A549 (cell line): ENCODE measurements around the gene GOLPH3. TPM values are rescaled to one million over a fixed set of nuclear protein-coding genes. Genes with fewer than 3 reads are reported as not detected.
"Not testable (repeated sequence)": the region's sequence is repeated elsewhere in the genome, so short reads cannot be mapped to it uniquely, and the experiment has no call there.

Experiments
- ATAC-seq, 2 experiments: fragments of 200-7000 bp in 1 of 2; fragments of >200 bp in 1 of 2; cut with Nextera tagmentation in 1 of 2; cut with Tn5 transposase in 1 of 2; 3 replicates each; pipeline versions ENCODE4 v1.8.0 to v1.9.1; 2018 to 2020; ENCODE audit warnings: mild to moderate bottlenecking in 1 of 2, moderate library complexity in 1 of 2
- CTCF ChIA-PET: fragments of 300-600 bp; sonication (Branson Sonifier 250); formaldehyde crosslinking; extraction: SDS; loops from one replicate; lab custom pipeline; 2021; ENCODE audit warnings: antibody characterized with exemption, inconsistent platforms; lab: Yijun Ruan, JAX
- POLR2A ChIA-PET: fragments of 350-600 bp; formaldehyde crosslinking; extraction: SDS; loops from one replicate; lab custom pipeline; 2021; ENCODE audit warnings: antibody characterized with exemption, inconsistent platforms; lab: Yijun Ruan, JAX
- DNase-seq, 2 experiments: peaks; one replicate each; pipeline versions ENCODE4 v3.0.0 to v3.0.0-alpha.2; 2011 to 2016; ENCODE audit warnings: low read depth in 1 of 2, low spot score in 1 of 2
- FAIRE-seq: peaks from 2 replicates; lab custom pipeline; 2011; peaks lifted over from hg19 to GRCh38; lab: Jason Lieb, UNC
- H3K27ac ChIP-seq, 2 experiments: fragments of >200 bp; sonication (Bioruptor Twin); formaldehyde crosslinking; 3 replicates each; pipeline ENCODE4 v1.5.1; 2016 to 2017
- H3K4me1 ChIP-seq: fragments of >200 bp; sonication (Bioruptor Twin); formaldehyde crosslinking; 3 replicates; pipeline ENCODE4 v1.6.1; 2016
- H3K4me2 ChIP-seq: fragments of >200 bp; sonication (Bioruptor Twin); formaldehyde crosslinking; 3 replicates; pipeline ENCODE4 v1.6.1; 2016
- H3K4me3 ChIP-seq: fragments of >200 bp; sonication (Bioruptor Twin); formaldehyde crosslinking; 3 replicates; pipeline ENCODE4 v1.5.1; 2016
- H3K9me3 ChIP-seq: fragments of >200 bp; sonication (Bioruptor Twin); formaldehyde crosslinking; 3 replicates; pipeline ENCODE4 v1.6.1; 2016
- CBX8 ChIP-seq: fragments of 200-600 bp; sonication (generic); IDR thresholded peaks from 2 replicates; pipeline ENCODE4 v1.6.1; 2016
- CEBPB ChIP-seq, 2 experiments: fragments of >200 bp in 1 of 2; sonication (Bioruptor Twin) in 1 of 2; formaldehyde crosslinking in 1 of 2; IDR thresholded peaks; 2 replicates each; pipeline ENCODE4 v1.6.1; 2012 to 2016
- EHMT2 ChIP-seq: fragments of 200-600 bp; sonication (generic); IDR thresholded peaks from 2 replicates; pipeline ENCODE4 v1.6.1; 2016; ENCODE audit warnings: antibody characterized with exemption, low read depth, mild to moderate bottlenecking, moderate library complexity
- ESRRA ChIP-seq: fragments of 150-350 bp; IDR thresholded peaks from 2 replicates; pipeline ENCODE4 v1.6.1; 2014; ENCODE audit warnings: mild to moderate bottlenecking, low read length, borderline replicate concordance
- GATA3 ChIP-seq: IDR thresholded peaks from 2 replicates; pipeline ENCODE4 v1.6.1; 2012; ENCODE audit warnings: borderline replicate concordance
- HOXB13 ChIP-seq: fragments of 250-450 bp; sonication (Bioruptor Pico); IDR thresholded peaks from 2 replicates; pipeline ENCODE4 v1.5.0; 2020; ENCODE audit warnings: low read depth, mild to moderate bottlenecking, moderate library complexity
- JUN ChIP-seq, 2 experiments: fragments of >200 bp; sonication (Bioruptor Twin); formaldehyde crosslinking; IDR thresholded peaks; 2 replicates in 1 of 2; 3 replicates in 1 of 2; pipeline ENCODE4 v1.6.1; 2016 to 2017
- MAZ ChIP-seq: fragments of 150-350 bp; IDR thresholded peaks from 2 replicates; pipeline ENCODE4 v1.6.1; 2014; ENCODE audit warnings: antibody characterized with exemption, low read depth, low read length, borderline replicate concordance
- NFE2L2 ChIP-seq: fragments of 150-350 bp; conservative IDR thresholded peaks from 2 replicates; pipeline ENCODE4 v1.6.1; 2014; ENCODE audit warnings: low read length
- NPAS2 ChIP-seq: fragments of 250-450 bp; sonication (Bioruptor Pico); IDR thresholded peaks from 2 replicates; pipeline ENCODE4 v1.8.0; 2022; ENCODE audit warnings: mild to moderate bottlenecking, moderate library complexity, borderline replicate concordance
- ZC3H11A ChIP-seq: fragments of 450-650 bp; IDR thresholded peaks from 2 replicates; pipeline ENCODE4 v1.6.1; 2014; ENCODE audit warnings: antibody characterized with exemption, mild to moderate bottlenecking
- ZNF302 ChIP-seq: fragments of 250-450 bp; sonication (Bioruptor Pico); IDR thresholded peaks from 2 replicates; pipeline ENCODE4 v1.9.0; 2021; ENCODE audit warnings: inconsistent platforms, mild to moderate bottlenecking, moderate library complexity
- ZSCAN20 ChIP-seq: fragments of 250-450 bp; sonication (Bioruptor Pico); IDR thresholded peaks from 2 replicates; pipeline ENCODE4 v1.8.0; 2022; ENCODE audit warnings: mild to moderate bottlenecking, moderate library complexity
- WGBS: methylation state at CpG from one replicate; pipeline ENCODE4 v1.1.6; 2017; ENCODE audit errors: missing lambda C conversion rate; 5-methylcytosine and 5-hydroxymethylcytosine counted together
- polyA plus RNA-seq, 4 experiments: library from polyadenylated mRNA; depleted of rRNA in 3 of 4; stranded (reverse); fragments of >200 nt; fragmentation: RNase III in 1 of 4; extraction: RNeasy Plus Mini Kit Qiagen cat#74134 plus additional on column Dnase treatment in 1 of 4; gene quantifications; 2 replicates in 3 of 4; 3 replicates in 1 of 4; pipeline ENCODE4 v1.2.3, GENCODE V29; 2011 to 2017
- TF ChIP-seq, protein P1 (sequence below): IDR thresholded peaks from 2 replicates; pipeline ENCODE4 v1.6.1; 2012
- TF ChIP-seq, protein P2 (sequence below): IDR thresholded peaks from 2 replicates; pipeline ENCODE4 v1.6.1; 2012
- TF ChIP-seq, protein P3 (sequence below): fragments of 250-450 bp; sonication (Bioruptor Pico); IDR thresholded peaks from 2 replicates; pipeline ENCODE4 v1.5.0; 2021; ENCODE audit warnings: mild to moderate bottlenecking, moderate library complexity, borderline replicate concordance

Gene GOLPH3
- polyA plus RNA-seq, 2 of the 4 experiments (the other 2 are of a cell fraction), result 57.8 to 78.7 TPM

DNA sequence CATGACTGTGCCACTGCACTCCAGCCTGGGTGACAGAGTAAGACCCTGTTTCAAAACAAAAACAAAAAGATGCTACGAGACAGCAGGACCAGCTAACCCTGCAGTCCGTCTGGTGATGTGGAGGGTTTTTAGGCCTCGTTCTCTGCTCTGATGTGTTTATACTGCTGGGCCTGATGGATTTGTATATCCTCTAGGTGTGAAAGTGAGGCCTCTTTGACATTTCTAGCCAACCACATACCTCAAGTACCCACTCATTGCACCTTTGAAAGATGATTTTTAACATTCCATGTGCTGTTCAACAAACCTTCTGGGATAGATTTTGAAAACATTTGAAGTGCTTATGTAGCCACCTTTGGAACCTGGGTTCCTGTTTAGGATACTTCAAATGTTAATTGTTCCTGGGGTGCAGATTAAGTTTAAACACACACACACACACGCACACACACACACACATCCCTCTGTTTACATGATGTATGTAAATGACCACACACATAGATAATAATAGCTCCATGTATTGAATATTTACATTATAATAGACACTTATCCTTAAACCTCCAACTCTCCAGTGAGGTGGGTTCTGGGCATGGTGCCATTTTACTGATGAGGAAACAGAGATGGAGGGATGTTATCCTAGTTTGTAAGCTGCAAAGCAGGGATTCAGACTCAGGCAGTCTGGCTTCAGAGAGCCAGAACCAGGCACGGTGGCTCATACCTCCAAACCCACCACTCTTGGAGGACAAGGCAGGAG lies 48.8 kb upstream of the GOLPH3 start:
- Histone ChIP-seq H3K4me3 (no peak overlapping the region), H3K9me3 (no peaks in the 10 kb centered on the region), H3K4me2 (0 out of 3 replicates have a peak overlapping the region, but pooled peaks have one; percentile 3), H3K27ac (peak overlapping the region; percentile 84 to 87; a peak in 5 of 6 replicates), H3K4me1 (peaks cover 39% of the 10 kb centered on the region)
- TF ChIP-seq ZSCAN20 (CRISPR knock-in tag) (no peak), ESRRA (no peak), ZC3H11A (no peak), CEBPB (IDR thresholded peaks at IDR 0.05) (no peak), ZNF302 (CRISPR knock-in tag) (no peak)
- no peak for FAIRE-seq
- 92% methylated on average over 5 of the region's 5 CpGs for WGBS
- CTCF ChIA-PET, result interaction anchor here (1.8 to 6.1 kb wide), 2 partner anchors 10 to 106 kb away, joined by 9 to 37 read pairs; no protein-coding TSS in a partner anchor
- no peak for DNase-seq
- ATAC-seq, result no peak
- POLR2A ChIA-PET, result interaction anchor here (2.0 kb wide), 1 partner anchor 48 kb away, joined by 7 read pairs; the partner anchor contains the start of gene GOLPH3

DNA sequence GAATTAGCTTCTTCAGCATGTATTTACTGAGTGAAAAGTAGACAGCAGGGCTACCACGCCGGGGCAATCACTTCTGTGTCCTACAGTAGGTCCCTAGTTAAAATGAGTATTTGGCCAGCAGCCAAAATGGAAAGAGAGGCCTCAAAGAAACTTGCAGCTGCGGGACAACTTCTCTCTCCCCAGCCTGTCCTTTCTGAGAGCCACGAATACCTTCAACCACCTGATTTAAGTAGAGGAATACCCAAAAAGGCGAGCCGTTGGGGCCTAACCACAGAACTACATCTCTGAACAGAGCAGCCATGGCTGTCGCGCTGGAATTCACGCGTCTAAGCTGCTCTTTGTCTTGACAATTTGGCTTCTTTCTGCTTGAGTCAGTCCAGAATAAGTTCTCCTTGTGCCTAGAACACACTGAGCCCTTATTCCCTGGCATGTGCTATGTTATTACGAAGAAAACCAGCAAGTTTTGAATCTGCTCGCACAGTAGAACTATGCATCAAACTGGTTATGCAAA lies 43.8 kb upstream of the GOLPH3 start:
- WGBS, result 83% methylated on average over 12 of the region's 12 CpGs
- no peak for FAIRE-seq
- POLR2A ChIA-PET, result no interaction called here
- H3K4me2 ChIP-seq, result no peak overlapping the region
- H3K27ac ChIP-seq, result peak overlapping the region in 1 of 2 experiments; percentile 20; a peak in 2 of 6 replicates
- peak in 1 of 2 experiments; percentile 36; a peak in 3 of 6 replicates for ATAC-seq
- no peaks in the 10 kb centered on the region for H3K9me3 ChIP-seq
- no peak overlapping the region for H3K4me3 ChIP-seq
- no peak for DNase-seq
- H3K4me1 ChIP-seq, result peaks cover 5% of the 10 kb centered on the region; the same call in 2 of the 3 replicates
- CTCF ChIA-PET, result interaction anchor here (1.2 kb wide), 1 partner anchor 14 kb away, joined by 5 read pairs; no protein-coding TSS in a partner anchor
- TF ChIP-seq, protein P1, sequence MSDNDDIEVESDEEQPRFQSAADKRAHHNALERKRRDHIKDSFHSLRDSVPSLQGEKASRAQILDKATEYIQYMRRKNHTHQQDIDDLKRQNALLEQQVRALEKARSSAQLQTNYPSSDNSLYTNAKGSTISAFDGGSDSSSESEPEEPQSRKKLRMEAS, result no peak
- no peak for TF ChIP-seq JUN (IDR thresholded peaks at IDR 0.05)
- TF ChIP-seq, protein P2, sequence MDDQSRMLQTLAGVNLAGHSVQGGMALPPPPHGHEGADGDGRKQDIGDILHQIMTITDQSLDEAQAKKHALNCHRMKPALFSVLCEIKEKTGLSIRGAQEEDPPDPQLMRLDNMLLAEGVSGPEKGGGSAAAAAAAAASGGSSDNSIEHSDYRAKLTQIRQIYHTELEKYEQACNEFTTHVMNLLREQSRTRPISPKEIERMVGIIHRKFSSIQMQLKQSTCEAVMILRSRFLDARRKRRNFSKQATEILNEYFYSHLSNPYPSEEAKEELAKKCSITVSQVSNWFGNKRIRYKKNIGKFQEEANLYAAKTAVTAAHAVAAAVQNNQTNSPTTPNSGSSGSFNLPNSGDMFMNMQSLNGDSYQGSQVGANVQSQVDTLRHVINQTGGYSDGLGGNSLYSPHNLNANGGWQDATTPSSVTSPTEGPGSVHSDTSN, result no peak
- TF ChIP-seq, protein P3, sequence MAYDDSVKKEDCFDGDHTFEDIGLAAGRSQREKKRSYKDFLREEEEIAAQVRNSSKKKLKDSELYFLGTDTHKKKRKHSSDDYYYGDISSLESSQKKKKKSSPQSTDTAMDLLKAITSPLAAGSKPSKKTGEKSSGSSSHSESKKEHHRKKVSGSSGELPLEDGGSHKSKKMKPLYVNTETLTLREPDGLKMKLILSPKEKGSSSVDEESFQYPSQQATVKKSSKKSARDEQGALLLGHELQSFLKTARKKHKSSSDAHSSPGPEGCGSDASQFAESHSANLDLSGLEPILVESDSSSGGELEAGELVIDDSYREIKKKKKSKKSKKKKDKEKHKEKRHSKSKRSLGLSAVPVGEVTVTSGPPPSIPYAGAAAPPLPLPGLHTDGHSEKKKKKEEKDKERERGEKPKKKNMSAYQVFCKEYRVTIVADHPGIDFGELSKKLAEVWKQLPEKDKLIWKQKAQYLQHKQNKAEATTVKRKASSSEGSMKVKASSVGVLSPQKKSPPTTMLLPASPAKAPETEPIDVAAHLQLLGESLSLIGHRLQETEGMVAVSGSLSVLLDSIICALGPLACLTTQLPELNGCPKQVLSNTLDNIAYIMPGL (CRISPR knock-in tag), result no peak
- TF ChIP-seq ZSCAN20 (CRISPR knock-in tag), result no peak
- no peak for TF ChIP-seq CBX8
- TF ChIP-seq HOXB13, result no peak
- TF ChIP-seq MAZ, result no peak
- TF ChIP-seq GATA3, result no peak
- TF ChIP-seq NPAS2 (CRISPR knock-in tag), result no peak
- no peak for TF ChIP-seq ZC3H11A
- TF ChIP-seq NFE2L2, result no peak
- TF ChIP-seq EHMT2, result no peak

- ATAC-seq, DNase-seq, H3K4me1 ChIP-seq, POLR2A ChIA-PET, H3K27ac ChIP-seq, H3K4me3 ChIP-seq, H3K9me3 ChIP-seq, FAIRE-seq, H3K4me2 ChIP-seq: not testable (repeated sequence)
- WGBS, result 55% methylated on average over 1 of the region's 1 CpG
- CTCF ChIA-PET, result interaction anchor here (0.7 to 1.4 kb wide), 2 partner anchors 17 to 115 kb away, joined by 3 read pairs; no protein-coding TSS in a partner anchor
These were observed 40.2 kb upstream of the GOLPH3 start for GRCh38 chr5:32214344-32214743.
